Globus pallidus (tissue), 1 donor: Measurements from ENCODE around the gene JCAD.

Experiments used
- DNase-seq: peaks from one replicate; pipeline ENCODE4 v3.0.0-alpha.2; 2015; ENCODE audit warnings: low spot score

The JCAD gene

GRCh38 chr10:30045961-30046360 is 13.4 kb downstream of the JCAD start:
- no peak for DNase-seq

GRCh38 chr10:30043476-30044270 is 15.7 kb downstream of the JCAD start:
- no peak for DNase-seq

DNA sequence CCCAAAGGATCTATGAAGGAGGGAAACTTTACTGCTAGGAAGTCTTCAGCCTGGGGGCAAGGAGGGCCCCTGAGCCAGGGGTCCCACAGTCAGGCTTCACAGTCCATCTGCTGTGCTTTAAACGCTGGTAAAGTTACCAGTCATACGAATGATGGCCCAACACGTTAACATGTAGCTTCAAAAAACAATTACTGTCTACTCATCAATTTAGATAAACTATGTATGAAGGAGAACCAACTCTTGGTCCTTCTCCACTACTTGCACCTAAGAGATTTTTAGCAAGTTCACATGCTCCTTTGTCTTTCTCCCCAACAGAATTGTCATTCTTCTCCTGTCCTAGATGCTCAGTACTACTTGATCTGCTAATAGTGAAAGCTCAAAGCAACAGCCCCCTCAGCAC is 16.6 kb downstream of the JCAD start:
- DNase-seq: no peak

DNA sequence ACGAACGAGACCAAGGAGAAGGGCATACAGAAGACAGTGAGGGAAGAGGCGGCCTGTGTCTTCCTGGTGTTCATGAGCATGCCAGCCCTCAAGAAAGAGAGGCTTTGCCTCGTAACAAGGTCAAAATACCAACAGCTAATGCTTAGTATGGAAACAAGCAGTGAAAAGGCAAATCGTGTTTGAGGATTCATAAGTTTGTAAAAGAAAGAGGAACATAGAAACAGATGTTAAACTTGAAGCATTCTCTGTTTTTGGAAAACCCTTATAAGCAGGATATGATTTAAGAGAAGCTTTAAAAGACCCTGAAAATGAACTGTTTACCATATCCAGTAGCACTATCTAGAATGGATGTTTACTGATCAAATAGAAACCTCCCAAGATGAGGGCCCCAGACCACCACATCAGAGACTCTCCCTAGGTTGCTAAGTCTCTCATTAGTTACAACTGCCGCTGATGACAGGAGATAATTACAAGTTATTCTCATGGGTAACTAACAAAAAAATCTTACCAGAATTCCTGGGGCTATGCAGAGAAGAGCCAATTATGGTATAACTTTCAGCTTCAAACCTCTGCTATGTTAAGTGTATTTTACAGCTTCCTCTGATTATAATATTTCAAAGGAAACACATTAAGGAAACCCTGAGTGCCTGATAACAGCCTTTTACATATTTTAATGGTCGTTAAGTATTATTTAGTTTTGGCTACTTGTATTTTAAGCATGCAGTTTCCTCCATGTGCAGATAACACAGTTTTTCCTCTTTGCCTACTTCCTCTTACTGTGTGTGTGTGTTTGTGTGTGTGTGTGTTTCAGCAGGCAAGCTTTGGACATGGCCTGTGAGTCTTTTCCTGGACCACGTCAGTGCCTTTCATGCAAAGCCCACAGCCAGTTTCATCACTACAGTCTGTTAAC is 17.9 kb downstream of the JCAD start:
- no peak for DNase-seq

- DNase-seq: no peak
These were observed 18.8 kb downstream of the JCAD start for GRCh38 chr10:30040597-30040996.

DNA sequence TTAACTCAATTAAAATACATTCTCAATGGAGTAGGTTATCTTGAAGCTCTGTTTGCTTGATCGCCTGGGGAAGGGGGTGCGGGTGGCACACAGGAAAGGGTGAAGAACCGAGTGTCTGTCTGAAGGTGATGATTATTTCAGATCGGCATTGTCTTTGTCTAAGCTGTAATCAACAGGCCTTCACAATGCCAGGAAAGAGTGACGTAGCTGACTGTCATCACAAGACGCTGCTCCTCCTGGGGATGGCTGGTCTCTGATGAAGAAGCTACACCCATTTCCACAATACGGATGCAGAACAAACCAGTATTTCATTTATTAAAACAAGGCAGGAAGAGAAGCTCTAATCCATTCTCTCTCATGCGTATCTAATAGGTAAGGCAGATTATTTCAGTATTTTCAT is 19.4 kb downstream of the JCAD start:
- no peak for DNase-seq

DNA sequence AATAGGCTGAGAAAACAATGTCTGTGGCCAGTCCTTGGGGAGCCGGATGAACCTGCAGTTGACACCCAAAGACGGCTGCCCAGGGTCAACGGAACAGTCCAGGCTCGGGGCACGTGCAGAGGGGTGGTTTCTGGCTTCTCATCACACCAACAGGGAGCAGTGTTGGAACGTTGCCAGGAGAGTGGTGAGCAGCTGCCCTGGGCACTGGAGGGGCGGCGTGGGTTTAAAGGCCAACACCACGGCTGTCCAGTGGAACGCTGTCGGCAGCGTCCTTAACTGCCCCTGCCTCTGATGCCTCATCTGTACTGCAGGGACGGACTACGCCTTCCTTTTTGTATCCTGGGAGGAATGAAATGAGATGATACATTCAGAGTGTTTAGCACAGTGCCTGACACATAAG is 19.8 kb downstream of the JCAD start:
- DNase-seq: no peak

DNA sequence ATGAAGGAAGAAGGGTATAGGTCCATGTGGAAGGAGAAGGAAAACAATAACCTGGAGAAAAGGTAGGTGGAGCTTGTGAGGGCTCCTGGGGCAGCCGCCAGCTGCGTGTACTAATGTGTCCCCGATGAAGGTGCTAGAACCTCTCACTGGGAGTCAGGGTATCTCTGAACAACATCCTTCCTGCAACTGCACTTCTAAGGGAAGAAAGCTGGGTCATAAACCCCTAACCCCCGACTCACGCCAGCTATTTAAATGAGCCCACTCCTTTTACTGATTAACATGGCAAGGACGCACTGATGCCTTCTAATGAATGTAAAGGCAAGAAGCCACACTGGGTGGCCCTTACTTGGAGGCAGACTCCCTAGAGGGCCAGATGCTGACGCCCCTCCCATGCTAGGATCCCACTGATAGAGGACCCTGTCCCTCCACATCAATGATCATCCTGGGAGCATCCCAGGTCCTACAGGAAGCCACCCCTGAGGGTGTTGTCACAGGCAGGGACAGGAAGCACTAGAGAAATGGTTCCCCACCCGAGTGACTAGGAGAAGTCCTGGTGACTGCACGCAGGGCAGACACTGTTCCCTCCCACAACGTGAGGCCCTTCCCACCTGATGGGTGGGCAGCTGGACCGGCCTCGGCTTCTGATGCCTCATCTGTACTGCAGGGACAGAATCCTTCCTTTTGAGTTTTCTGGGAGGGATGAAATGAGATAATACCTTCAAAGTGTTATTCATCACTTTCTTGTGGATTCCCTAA is 20.4 kb downstream of the JCAD start:
- DNase-seq: no peak

- no peak for DNase-seq
These were observed 21.6 kb downstream of the JCAD start for GRCh38 chr10:30037620-30038336.

DNA sequence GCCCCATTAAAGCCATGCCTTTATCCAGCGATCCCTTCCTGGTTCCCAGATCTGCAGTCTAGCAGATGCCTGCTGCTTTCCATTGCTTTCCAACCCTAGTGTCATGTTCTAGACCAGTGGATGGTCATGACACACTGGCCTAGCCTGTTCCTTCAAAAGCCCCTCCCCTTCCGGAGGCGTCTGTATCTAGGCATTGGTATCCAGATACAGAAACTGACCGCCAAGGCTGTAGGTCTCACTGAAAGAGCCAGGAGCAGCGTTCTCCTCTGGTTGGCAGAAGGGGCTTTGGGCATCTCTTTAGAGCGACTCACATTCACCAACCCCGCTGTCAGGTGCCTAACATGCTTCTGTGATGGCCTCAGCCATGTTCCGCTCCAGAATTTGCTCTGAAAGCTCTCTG is 22.6 kb downstream of the JCAD start:
- DNase-seq: no peak

DNA sequence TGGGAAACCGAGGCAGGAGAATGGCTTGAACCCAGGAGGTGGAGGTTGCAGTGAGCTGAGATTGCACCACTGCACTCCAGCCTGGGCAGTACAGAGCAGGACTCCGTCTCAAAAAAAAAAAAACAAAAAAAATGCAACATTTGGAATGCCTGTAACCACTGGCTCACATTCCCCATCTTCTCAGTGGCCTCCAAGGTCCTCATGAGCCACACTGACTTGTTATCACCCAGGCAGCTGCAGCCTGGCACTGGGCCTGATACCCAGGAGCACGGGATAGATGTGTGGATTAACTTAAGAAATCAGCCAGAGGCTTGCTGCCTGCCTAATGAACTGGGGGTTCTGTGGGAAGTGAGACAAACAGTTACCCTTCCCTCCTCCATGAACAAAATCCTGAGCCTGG is 23.0 kb downstream of the JCAD start:
- DNase-seq: no peak

DNA sequence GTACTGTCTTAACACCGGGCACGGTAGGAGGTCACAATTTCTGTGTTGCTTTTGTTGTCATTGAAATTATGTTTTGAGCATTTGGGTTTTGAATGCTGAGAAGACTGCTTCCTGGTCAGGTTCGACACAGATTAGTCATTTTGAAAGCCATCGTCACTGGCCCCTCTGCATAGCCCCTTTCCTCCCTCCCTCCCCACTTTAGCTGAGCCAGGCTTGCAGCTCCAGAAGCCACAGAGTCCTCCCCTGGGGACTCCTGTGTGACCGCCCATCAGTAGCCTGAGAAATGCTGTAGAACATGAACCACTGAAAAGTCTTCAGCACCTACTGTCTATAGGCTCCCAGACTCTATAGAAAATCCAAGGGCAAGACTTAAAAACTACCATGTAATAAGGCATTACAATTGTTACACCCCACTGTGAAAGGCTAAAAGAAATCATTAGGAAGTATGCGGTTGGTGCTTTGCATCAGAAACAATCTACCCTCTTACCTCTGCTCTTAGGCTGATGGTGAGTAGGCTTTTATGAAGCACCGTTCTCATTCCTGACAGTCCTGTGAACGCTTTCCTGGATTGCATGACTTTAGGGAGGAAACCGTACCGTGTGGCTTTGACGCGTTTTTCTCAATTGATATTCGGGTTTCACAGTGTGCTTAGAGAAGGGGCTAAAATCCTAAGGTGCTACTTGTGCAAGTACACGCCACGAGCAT is 24.8 kb downstream of the JCAD start:
- DNase-seq: no peak

GRCh38 chr10:30032125-30032524 is 27.3 kb downstream of the JCAD start:
- DNase-seq: no peak

GRCh38 chr10:30029872-30030256 is 29.5 kb downstream of the JCAD start:
- DNase-seq: no peak

DNA sequence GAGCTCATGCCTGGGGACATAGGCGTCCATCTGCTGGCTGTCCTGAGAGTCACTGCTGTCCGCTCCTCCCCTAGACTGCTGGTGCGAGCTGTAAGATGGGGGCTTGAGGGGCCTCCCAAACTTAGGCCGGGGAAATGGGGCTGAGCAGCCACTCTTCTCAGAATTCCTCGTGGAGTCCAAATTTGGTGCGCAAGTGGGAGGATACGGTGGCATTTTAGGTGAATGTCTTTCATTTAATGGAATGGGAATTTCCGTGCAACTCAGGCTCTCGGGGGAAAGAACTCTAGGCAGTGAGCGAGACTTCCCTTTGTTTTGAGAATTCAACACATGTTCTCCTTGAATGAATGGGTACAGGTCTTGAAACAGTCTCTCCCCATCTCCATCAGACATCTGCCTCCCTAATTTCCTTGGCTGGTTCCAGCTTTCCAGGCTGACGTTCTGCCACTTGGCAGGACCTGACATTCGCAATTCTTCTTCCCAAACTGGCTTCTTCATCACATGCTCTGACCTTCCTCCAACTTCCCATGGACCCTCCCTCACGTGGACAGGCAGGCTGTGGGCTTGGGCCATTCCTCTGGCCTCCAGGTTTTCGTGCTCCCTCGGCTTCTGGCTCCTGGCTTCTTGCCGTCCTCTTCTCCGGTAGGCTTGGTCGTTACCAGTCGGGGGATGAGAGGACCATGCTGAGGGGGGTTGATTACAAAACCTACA is 30.1 kb downstream of the JCAD start:
- DNase-seq: no peak

DNA sequence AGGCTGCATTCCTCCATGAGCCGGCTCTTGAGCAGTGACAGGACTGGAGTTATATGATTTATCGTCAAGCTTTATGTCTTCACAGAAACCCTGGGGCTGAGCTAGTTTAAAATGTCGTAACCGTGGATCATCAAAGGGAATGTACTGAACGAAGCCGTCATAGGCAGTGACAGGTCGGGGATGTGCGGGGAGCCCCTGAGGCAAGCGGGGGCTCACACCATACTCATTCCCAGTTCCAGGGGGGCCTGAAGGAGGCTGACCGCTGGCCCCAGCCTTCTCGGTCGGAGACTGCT is 30.7 kb downstream of the JCAD start:
- no peak for DNase-seq

GRCh38 chr10:30028006-30028737 is 31.2 kb downstream of the JCAD start:
- no peak for DNase-seq

- no peak for DNase-seq
These were observed 32.1 kb downstream of the JCAD start for GRCh38 chr10:30027057-30028005.

DNA sequence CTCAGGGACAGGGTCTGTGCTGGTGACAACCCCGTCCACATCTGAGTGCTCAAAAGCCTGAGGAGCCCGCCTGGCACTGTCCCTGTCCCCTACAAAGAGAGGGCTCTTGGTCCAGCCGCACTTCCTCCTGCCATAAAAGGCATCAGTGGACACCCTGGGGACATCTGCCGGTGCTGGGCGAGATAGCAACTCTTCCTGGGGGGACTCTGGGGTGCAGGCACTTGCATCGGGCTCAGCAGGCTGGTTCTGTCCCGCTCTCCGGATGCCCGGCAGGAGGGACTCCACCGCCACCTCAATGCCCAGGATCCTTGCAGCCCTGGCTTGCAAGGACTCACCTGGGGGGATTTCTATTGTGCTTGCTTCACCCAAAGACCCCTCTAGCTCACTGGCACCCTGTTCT is 32.8 kb downstream of the JCAD start:
- no peak for DNase-seq
